Suppressor macrophage treated with lipopolysaccharide for 1 hour (primary cell): ENCODE measurements around the gene OR5K3.

ENCODE experiments used
- DNase-seq, 3 donors: peaks; one replicate each; pipeline ENCODE4 v3.0.0-alpha.2; 2020 to 2022

The OR5K3 gene

GRCh38 chr3:98434412-98434811 lies 43.9 kb downstream of the OR5K3 start:
- no peak for DNase-seq

GRCh38 chr3:98440283-98440682 lies 49.8 kb downstream of the OR5K3 start:
- DNase-seq = no peak
